A549 treated with ZK216348 at 1 μM for 4 hours (cell line): ENCODE data around the gene IGBP1. TPM values are rescaled to one million over a fixed set of nuclear protein-coding genes. Genes with fewer than 3 reads are reported as not detected.

Experiments used
- total RNA-seq: library from RNA; stranded (reverse); fragments of 200-300 nt; extraction: Qiagen RNA extraction; gene quantifications from 5 replicates; pipeline ENCODE4 v1.2.3, GENCODE V29; 2022; ENCODE audit warnings: low read depth

Gene IGBP1
- total RNA-seq = 61.9 to 69.2 TPM (median 64.2 TPM) in 5 replicates

GRCh38 chrX:70133303-70134115 is at the start of gene IGBP1:
Gene IGBP1, plus strand, starts transcription at chrX:70133447. Its CDS starts 501 bp downstream, at chrX:70133948.

GRCh38 chrX:70176938-70177533 is 43.8 kb downstream of the IGBP1 start, which contains the start of gene DGAT2L6:
Gene DGAT2L6, plus strand, starts transcription at chrX:70177483. Its CDS starts 100 bp downstream, at chrX:70177583.

Other genes with a start within 250 kb of the IGBP1 start
- not detected in 5 replicates for gene AWAT2, start 83.5 kb upstream of the IGBP1 start, total RNA-seq
- gene OTUD6A, start 71.0 kb upstream of the IGBP1 start, total RNA-seq = not detected in 5 replicates
- not detected in 5 replicates for gene DGAT2L6, start 44.0 kb downstream of the IGBP1 start, total RNA-seq
- not detected in 5 replicates for gene AWAT1, start 101.2 kb downstream of the IGBP1 start, total RNA-seq
- not detected in 5 replicates for gene P2RY4, start 126.8 kb downstream of the IGBP1 start, total RNA-seq
- not detected in 5 replicates for gene ARR3, start 134.9 kb downstream of the IGBP1 start, total RNA-seq
- not detected in 5 replicates for gene RAB41, start 148.7 kb downstream of the IGBP1 start, total RNA-seq
- gene PDZD11, start 156.5 kb downstream of the IGBP1 start, total RNA-seq = 82.1 to 95.5 TPM (median 93.4 TPM) in 5 replicates
- 24.7 to 29.6 TPM (median 27.7 TPM) in 5 replicates for gene KIF4A, start 156.7 kb downstream of the IGBP1 start, total RNA-seq